Mononuclear cell (primary cell): ENCODE results near the gene SLC6A16. TPM values are rescaled to one million over a fixed set of nuclear protein-coding genes. Genes with fewer than 3 reads are reported as not detected.
"Not testable (repeated sequence)": the region's sequence is repeated elsewhere in the genome, so short reads cannot be mapped to it uniquely, and the experiment has no call there.

Source experiments
- H3K27me3 ChIP-seq: 2 replicates; pipeline ENCODE4 v1.6.0; 2011; ENCODE audit warnings: low read length, control low read depth; ENCODE audit not compliant: insufficient read depth
- H3K4me1 ChIP-seq: 2 replicates; pipeline ENCODE4 v1.5.1; 2011; ENCODE audit warnings: mild to moderate bottlenecking, low read length, control low read depth; ENCODE audit not compliant: insufficient read depth
- H3K4me3 ChIP-seq: 2 replicates; pipeline ENCODE4 v1.5.1; 2011; ENCODE audit warnings: mild to moderate bottlenecking, low read length, moderate library complexity
- H3K9me3 ChIP-seq: 2 replicates; pipeline ENCODE4 v1.5.1; 2011; ENCODE audit warnings: low read depth, mild to moderate bottlenecking, control low read depth, low read length
- total RNA-seq: library from RNA; depleted of rRNA; stranded (reverse); fragments of >200 nt; gene quantifications from one replicate; pipeline ENCODE4 v1.2.3, GENCODE V29; 2012

Gene SLC6A16
- total RNA-seq = 0.73 TPM

- Histone ChIP-seq H3K4me1 (peaks cover 36% of the 10 kb centered on the region), H3K4me3 (no peak within 1 kb of the TSS), H3K9me3 (peaks cover 11% of the 10 kb centered on the region), H3K27me3 (no peaks in the 10 kb centered on the region)
Measured at GRCh38 chr19:49324801-49325576, at the start of gene SLC6A16. TSS of gene SLC6A16 (minus strand) at chr19:49325191. CDS start at chr19:49311347, 13,844 bp downstream.

GRCh38 chr19:49373174-49373573 is 48.2 kb upstream of the SLC6A16 start:
- not testable (repeated sequence) for H3K9me3 ChIP-seq, H3K4me1 ChIP-seq, H3K4me3 ChIP-seq, H3K27me3 ChIP-seq

- no peaks in the 10 kb centered on the region for H3K27me3 ChIP-seq
- H3K4me3 ChIP-seq = no peak overlapping the region
- peaks cover 6% of the 10 kb centered on the region for H3K9me3 ChIP-seq
- H3K4me1 ChIP-seq = no peaks in the 10 kb centered on the region
Measured at GRCh38 chr19:49371184-49371583, 46.2 kb upstream of the SLC6A16 start.

- Histone ChIP-seq H3K27me3 (peaks cover 6% of the 10 kb centered on the region), H3K4me3 (no peak overlapping the region), H3K4me1 (peaks cover 6% of the 10 kb centered on the region), H3K9me3 (peaks cover 6% of the 10 kb centered on the region)
Measured at GRCh38 chr19:49368711-49369358, 43.8 kb upstream of the SLC6A16 start.

- Histone ChIP-seq H3K4me1 (peaks cover 30% of the 10 kb centered on the region), H3K4me3 (no peak overlapping the region), H3K27me3 (peaks cover 28% of the 10 kb centered on the region), H3K9me3 (peaks cover 6% of the 10 kb centered on the region)
Measured at GRCh38 chr19:49366110-49366509, 41.1 kb upstream of the SLC6A16 start.

GRCh38 chr19:49364083-49364737 is 39.2 kb upstream of the SLC6A16 start:
- Histone ChIP-seq H3K4me3 (no peak overlapping the region), H3K4me1 (peaks cover 30% of the 10 kb centered on the region), H3K9me3 (peaks cover 6% of the 10 kb centered on the region), H3K27me3 (peaks cover 28% of the 10 kb centered on the region)

- H3K4me1 ChIP-seq = peaks cover 30% of the 10 kb centered on the region
- H3K27me3 ChIP-seq = peaks cover 28% of the 10 kb centered on the region
- no peak within 1 kb of the TSS for H3K4me3 ChIP-seq
- no peaks in the 10 kb centered on the region for H3K9me3 ChIP-seq
Measured at GRCh38 chr19:49363268-49364082, 38.5 kb upstream of the SLC6A16 start, which contains the start of gene DKKL1. TSS of gene DKKL1 (plus strand) at chr19:49363877. CDS start at chr19:49363999, 122 bp downstream.

- H3K4me1 ChIP-seq = peaks cover 30% of the 10 kb centered on the region
- no peak overlapping the region for H3K4me3 ChIP-seq
- H3K27me3 ChIP-seq = peaks cover 28% of the 10 kb centered on the region
- H3K9me3 ChIP-seq = no peaks in the 10 kb centered on the region
Measured at GRCh38 chr19:49362929-49363267, 37.9 kb upstream of the SLC6A16 start.

GRCh38 chr19:49362048-49362928 is 37.3 kb upstream of the SLC6A16 start, which contains the start of gene TEAD2:
TSS of gene TEAD2 (minus strand) at chr19:49362416. CDS start at chr19:49360075, 2,341 bp downstream.
- Histone ChIP-seq H3K27me3 (peaks cover 28% of the 10 kb centered on the region), H3K4me1 (peaks cover 30% of the 10 kb centered on the region), H3K9me3 (no peaks in the 10 kb centered on the region), H3K4me3 (no peak within 1 kb of the TSS)

- Histone ChIP-seq H3K9me3 (no peaks in the 10 kb centered on the region), H3K27me3 (peaks cover 28% of the 10 kb centered on the region), H3K4me3 (no peak overlapping the region), H3K4me1 (peaks cover 31% of the 10 kb centered on the region)
Measured at GRCh38 chr19:49361438-49362047, 36.6 kb upstream of the SLC6A16 start.

GRCh38 chr19:49359851-49360820 is 35.1 kb upstream of the SLC6A16 start:
- Histone ChIP-seq H3K4me3 (no peak overlapping the region), H3K4me1 (peaks cover 45% of the 10 kb centered on the region), H3K9me3 (no peaks in the 10 kb centered on the region), H3K27me3 (peaks cover 28% of the 10 kb centered on the region)

GRCh38 chr19:49357186-49357585 is 32.2 kb upstream of the SLC6A16 start:
- Histone ChIP-seq H3K27me3 (peaks cover 7% of the 10 kb centered on the region), H3K4me3 (no peak overlapping the region), H3K4me1 (peaks cover 23% of the 10 kb centered on the region), H3K9me3 (no peaks in the 10 kb centered on the region)

GRCh38 chr19:49356382-49356781 is 31.4 kb upstream of the SLC6A16 start:
- Histone ChIP-seq H3K27me3 (no peaks in the 10 kb centered on the region), H3K9me3 (no peaks in the 10 kb centered on the region), H3K4me3 (no peak overlapping the region), H3K4me1 (peaks cover 15% of the 10 kb centered on the region)
